HG02970 (cell line): ENCODE results near the gene UNC119.

Experiments used
- ATAC-seq: cut with Tn5 transposase; IDR thresholded peaks from one replicate; pipeline ENCODE4 v1.9.1; 2021; ENCODE audit warnings: mild to moderate bottlenecking, moderate library complexity, moderate number of reproducible peaks; ENCODE audit not compliant: unreplicated experiment, low FRiP score

Gene UNC119

DNA sequence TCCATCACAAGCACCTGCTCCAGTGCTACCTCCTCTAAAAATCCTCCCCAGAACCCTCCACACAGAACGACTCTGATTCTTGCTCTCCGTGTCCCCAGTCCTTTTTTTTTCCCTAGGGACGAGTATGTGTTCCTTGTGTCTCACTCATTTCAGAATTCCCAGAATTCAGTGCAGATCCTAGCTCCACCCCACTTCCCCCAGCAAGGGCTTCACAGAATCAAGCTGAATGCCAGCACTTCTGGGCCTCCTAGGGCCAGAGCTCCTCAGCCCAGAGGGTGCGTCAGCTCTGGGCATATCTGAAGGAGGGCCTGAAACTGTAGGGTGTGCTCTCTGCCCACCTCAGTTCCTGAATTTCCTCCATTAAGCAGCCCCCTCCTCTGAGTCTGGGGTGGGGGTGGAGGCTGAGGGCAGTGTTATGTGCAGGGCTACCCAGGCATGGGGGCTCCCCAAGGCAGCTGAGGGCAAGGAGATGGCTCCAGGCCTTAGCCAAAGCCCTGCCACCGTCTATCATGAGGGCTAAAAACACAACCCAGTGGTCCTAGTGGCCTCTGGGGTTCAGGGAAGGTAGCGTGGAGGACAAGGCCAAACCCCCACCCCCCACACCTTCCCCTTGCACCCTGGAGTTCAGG, 6.5 kb downstream of the UNC119 start:
- no peak for ATAC-seq

DNA sequence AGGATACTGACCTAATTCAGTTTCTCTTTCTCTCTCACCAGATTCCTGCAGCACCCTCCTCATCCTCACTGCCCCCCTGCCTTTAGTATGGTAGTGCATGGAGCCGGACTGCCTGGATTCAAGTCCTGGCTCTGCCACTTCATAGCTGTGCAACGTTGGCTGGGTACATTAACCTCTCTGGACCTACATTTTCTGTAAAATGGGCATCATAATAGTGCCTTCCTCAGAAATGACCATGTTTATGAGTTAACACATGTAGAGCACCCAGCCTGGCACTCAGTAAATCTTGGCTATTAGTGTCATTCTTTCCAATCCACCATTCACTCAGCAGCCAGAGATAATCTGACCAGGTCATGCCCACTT, 7.3 kb downstream of the UNC119 start:
- no peak for ATAC-seq

DNA sequence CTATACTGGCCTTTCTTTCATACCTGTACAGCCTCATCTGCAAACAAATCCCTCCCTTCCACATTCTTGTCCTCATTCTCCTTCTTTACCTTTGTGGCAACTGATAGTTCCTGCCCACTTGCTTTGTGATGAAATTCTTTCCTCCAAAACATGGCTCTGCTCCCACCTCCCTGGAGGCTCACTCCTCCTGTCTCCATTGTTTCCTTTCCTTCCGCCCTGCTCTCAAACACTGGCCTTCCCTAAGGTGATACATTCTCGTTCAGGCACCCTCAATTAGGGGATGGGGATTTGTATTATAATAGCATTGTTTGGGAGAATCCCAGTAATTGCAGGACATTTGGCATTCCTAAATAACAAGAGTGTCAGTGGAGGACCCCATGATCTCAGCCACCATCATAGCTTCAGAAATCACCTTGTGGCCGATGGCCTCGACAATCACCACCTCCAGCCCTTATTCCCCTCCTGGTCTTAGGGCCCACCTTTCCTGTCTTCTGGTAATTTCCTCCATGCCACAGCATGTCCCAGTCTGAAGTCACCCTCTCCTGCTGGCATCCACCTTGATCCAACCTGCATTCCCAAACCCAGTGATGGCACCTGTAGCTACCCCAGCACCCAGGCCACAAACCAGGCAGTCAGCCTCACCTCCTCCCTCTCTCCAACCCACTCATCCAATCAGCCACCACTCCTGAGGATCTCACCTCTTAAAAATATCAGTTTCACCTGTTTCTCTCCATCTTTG, 7.9 kb downstream of the UNC119 start:
- ATAC-seq = no peak

DNA sequence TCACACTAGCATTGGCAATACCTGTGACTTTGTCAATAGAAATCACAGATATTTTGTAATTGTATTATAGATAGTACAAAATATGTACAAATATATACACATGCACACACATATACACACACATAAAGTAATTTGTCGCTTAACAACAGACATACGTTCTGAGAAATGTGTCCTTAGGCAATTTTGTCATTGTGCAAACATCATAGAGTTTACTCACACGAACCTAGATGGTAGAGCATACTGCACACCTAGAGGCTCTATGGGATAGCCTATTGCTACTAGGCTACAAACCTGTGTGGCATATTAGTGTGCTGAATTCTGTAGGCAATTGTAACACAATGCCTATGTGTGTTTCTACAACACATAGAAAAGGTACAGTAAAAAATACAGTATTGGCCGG, 11.0 kb downstream of the UNC119 start:
- ATAC-seq = no peak

DNA sequence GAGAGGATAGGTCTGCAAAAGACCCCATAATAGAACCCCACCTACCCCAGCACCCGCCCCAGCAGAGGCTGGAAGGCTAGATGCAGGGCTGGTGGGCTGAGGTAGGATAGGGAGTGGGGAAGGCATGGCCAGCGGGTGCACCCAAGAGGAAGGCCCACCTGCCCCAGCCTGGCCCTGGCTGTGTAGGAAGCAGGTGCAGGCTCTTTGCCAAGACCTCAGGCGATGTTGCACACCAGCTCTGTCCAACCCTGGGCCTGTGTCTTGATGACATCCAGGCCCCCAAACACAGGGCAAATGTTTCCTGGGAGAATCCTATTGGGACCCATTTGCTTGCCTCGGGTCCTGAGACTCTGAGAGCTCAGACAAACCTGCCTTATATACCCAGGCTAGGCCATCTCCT, 12.2 kb downstream of the UNC119 start:
- ATAC-seq = no peak

DNA sequence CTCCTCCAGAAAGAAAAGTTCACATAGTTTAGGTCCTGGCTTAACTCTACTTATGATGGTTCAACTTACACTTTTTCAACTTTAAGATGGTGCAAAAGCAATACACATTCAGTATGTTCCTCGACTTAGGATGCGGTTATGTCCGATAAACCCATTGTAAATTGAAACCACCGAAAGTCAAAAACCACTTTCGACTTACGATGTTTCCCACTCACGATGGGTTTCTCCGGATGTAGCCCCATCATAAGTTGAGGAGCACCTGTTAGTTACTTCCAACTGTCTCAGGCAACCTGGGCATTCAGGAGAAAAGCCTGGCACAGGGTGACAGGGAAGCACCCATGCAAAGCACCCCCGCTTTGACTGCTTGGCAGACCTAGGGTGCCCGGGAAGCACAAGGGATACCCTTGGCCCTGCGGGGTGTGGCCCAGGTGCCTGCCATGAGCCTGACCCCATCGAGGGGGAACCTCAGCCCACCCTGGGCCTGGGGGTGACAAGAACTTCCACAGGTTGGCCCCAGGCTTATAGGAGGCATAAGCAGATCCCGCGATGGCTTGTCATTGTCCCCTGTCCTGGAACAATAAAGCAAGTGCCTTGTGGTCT, 14.0 kb downstream of the UNC119 start:
- ATAC-seq = no peak

DNA sequence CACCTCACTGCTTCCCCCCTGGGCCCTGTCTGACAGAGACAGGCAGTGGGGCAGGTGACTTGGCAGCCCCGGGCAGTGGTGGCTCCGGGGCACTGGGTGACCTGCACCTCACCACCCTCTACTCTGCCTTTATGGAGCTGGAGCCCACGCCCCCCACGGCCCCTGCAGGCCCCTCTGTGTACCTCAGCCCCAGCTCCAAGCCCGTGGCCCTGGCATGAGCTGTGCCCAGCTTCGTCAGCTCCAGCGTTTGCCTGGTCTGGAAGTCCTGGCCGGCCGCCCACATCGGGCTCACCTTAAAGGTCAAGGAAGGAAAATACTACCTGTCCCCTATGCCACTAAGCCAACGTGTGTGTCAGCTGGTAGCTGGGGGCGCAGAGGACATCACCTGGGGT, 15.2 kb downstream of the UNC119 start:
- no peak for ATAC-seq

DNA sequence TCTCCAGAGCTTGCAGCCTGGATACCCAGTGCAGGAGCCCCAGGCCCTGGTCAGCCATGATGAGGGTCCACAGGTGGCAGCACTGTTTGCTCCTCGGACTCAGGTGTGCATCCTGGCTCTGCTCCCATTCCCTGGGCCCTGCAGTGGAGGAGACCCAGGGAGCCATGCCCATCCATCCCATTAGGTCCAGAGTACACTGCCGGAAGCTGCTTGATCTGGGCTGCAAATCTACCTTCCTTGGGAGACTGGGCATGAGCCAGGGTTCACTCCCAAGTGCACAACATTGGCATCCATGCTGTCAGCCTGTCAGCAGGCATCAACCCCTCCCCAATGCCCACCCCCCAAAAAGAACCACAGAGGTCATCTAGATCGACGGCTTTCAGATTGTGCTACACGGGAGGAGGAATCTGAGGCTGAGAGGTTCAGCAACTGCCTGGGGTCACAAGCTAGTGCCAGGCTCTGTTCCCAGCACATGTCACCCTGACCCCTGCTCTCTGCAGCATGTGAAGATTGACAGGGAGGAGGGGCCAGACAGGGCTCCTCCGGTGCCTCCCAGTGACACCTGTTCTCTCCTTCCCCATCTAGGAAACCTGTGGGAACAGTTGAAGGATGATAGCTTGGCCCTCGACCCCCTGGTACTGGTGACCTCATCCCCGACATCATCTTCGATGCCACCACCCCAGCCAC, 15.7 kb downstream of the UNC119 start:
- no peak for ATAC-seq

DNA sequence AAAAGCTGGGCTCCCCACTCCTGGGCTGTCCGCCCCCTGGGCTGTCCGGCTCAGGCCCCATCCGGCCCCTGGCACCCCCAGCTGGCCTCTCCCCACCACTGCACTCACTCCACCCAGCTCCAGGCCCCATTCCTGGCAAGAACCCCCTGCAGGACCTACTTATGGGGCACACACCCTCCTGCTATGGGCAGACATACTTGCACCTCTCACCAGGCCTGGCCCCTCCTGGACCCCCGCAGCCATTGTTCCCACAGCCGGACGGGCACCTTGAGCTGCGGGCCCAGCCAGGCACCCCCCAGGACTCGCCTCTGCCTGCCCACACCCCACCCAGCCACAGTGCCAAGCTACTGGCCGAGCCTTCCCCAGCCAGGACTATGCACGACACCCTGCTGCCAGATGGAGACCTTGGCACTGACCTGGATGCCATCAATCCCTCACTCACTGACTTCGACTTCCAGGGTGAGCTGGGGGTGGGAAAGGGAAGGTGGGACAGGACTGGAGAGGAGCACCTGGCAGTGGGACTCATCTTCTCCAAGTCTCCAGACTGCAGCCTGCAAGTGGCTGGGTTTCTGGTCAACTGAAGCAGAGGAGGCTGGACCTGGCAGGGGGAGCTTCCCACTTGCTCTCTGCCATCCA, 17.6 kb downstream of the UNC119 start:
- ATAC-seq = no peak

DNA sequence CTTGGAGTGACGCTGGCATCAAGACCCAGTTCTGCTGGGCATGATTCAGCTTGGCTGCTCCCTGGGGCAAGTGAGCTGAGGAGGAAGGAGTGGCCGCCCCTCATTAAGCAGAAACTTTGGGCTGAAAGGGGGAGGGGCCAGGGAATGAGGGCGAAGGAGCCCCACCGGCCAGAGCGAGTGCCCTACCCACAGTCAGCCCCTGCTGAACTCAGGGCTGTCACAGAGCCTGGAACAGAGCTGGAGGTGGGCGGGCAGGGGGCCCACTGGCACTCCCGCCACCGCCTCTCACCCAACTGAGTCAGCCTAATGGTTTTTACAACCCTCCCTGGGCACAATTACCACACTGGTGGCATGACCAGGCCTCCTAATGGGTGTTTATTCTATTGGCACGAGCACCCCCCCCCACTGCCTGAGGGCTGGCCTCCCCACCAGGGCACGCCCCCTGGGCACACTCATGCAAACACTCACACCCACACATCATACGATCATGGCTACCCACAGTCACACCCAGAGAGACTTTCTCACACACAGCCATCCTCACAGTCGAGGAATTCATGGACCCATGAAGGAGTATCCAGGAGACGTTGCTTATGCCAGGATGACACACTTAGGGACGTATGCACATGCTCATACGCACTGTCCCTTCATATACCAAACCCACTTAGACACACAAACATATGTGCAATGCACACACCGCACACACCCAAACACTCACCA, 19.2 kb downstream of the UNC119 start:
- no peak for ATAC-seq

DNA sequence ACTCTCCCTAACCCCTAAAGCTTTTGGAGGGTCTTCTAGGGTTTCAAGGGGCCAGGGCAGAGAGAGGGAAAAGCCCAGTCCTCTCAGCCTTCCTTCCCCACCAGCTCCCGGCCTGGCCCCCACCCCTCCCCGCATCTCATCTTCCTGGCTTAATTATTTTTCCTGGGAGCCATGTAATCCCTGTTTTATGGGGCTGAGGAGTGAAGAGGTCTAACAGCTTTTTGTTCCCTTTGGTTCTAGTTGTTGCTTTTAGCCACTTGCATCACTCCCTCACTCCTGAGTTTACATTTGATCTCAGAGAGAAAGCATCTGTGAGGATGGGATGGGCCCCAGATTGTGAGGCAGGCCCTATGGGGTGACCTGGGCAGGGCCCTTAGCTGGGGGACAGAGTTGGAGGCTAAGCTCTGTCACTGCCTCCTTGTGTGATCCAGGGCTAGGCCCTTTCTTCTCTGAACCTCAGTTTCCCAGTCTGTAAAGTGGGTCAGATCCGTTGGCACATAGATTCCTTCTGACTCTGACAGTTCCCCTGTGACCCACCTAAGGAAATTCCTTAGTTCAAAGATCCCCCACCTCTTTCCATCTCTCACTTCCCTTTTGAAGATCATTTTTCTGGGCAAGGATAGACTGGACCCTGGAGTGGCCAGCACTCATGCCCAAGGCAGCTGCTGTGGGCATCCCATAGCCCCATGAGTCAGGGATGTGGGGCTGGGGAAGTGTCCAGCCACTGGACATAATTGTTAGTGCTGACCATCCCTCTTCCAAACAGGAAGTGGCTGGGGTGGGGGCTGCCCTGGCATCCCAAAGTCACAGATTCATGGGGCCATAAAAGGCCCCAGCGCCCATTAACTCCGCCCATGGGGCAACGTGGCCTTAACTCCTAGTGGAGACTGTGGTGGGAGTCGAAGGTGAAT, 20.1 kb downstream of the UNC119 start:
- no peak for ATAC-seq

DNA sequence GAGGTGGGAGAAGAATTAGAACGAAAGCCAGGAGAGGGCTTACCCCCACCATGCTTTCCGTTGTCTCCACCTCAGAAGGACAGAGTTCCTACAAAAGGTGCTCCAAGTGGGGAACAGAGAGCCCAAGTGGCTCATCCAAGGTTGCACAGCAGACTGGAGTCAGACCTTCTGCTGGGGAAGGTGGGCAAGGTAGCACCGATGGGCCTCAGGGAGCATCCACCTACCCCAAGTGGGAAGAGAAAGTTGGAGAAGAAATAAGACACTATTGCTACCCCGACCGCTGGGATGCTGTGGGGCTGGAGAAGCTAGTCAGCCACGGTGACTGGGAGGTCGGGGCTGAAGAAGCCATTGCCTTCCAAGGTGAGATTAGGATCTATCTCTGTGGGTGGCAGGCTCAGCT, 21.5 kb downstream of the UNC119 start:
- ATAC-seq = no peak

DNA sequence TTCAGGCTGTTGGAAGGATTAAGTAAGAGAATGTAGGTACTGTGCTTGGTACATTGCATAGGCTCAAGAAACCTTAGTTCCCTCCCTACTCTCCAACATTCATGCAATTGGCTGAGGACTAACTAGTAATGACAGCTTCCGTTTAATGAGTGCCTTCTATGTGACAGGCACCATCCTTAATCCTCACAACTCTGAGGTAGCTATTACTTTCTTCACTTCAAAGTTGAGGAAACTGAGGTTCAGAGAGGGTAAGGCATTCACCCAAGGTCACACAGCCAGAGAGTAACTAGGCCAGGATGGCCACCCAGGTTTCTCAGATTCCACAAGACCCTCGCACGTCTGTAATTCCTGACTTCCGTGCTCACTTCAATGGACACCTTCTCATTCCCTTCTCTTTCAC, 22.2 kb downstream of the UNC119 start:
- ATAC-seq = no peak

DNA sequence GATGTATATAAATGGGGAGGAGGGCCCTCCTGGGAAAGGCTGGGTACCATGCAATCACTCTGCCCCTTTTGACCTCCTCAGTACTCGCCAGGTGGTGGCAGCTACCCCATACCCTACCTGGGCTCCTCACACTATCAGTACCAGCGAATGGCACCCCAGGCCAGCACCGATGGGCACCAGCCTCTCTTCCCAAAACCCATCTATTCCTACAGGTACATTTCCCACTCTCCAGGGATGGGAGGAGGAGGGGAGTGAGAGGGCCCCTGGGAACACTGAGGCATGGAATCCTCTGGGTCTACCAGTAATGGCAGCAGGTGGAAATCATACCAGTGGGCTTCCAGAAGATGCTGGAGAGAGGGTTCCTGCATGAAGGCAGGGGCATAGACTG, 23.4 kb downstream of the UNC119 start:
- ATAC-seq = no peak

DNA sequence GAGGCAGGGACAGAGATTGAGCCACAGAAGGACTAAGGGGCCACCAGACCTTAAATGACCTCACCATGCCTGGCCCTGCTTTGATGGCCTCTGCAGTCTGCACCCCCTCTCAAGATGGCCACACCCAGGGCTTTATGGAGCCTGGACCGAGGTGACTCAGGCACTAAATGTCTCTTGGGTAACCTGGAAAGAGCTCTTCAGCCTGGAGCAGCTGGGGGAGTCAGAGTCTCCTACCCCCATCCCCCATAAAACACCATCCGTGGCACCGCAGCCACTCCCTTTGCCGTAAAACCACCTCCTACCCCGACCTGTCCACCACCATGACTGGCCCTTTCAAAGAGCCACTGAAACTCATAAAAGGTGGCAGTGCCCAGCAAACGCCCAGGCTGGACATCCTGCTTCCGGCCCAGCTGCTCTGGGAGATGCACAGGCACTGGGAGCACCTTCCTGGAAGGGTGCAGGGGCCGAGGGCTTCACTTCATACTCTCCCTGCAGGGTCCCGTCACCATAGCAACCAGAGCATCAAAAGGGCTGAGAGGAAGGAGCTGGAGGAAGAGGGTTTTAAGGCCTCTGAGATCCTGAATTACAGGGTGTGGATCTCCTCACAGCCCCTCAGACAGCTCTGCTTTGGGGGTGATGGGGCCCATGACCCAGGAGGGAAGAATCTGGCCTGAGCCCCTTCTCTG, 24.0 kb downstream of the UNC119 start:
- no peak for ATAC-seq

DNA sequence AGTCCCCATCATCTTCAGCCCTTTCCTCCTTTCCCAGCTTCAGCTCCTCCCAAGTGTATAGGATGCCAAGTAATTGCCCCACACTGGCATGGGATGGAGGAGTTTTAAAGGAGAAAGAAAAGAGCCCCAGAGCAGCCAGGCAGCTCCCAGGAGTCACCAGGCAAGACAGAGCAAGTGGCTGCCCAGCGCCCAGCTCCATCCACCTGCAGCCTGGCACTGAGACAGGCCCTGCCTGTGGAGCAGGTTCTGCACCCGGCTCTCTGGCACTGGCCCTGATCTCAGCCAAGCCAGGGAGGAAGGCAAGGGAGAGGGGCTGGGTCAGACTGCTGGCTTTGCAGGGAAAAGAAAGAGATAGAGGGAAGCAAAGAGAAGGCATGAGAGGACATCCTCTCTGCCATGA, 24.6 kb downstream of the UNC119 start:
- ATAC-seq = no peak

DNA sequence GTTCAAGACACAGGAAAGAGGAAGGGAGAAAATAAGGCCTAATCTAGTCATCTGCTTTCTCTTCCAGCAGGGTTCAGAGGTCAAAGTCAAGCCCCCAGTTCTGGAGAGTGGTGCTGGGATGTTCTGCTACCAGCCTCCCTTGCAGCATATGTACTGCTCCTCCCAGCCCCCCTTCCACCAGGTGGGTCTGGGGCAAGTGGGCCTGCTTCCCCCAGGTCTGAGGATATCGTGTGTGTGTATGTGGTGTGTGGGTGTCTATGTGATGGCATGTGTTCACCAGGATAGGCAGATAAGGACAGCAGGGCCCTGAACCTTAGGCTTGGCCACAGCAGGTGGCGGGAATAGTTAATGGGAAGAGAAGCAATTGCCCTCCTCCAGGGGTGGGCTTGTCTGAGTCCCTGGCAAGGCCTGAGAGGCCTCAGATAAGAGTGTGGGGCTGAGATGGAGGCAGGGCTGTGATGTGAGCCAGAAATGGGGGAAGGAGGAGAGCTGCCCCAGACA, 25.2 kb downstream of the UNC119 start:
- no peak for ATAC-seq

DNA sequence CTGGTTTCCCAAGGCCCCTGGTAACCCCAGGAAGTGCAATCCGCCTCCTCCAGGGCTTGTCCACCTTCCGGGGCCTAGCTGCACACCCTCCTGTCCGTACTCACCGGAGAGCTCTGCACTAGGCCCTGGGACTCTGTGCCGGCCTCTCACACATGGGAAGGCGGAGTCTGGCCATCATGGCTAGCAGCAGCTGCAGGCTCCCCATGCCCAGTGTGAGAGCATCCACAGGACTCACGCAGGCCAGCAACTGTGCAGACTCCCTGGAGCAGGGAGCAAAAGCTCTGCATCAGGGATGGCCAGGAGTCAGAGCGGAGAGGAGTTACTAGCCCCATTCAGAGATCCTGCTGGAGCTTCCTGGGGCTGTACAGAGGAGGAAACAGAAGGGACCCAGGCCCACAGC, 26.0 kb downstream of the UNC119 start:
- ATAC-seq = no peak
